Measurements from ENCODE around the gene TAS2R60.

The TAS2R60 gene

DNA sequence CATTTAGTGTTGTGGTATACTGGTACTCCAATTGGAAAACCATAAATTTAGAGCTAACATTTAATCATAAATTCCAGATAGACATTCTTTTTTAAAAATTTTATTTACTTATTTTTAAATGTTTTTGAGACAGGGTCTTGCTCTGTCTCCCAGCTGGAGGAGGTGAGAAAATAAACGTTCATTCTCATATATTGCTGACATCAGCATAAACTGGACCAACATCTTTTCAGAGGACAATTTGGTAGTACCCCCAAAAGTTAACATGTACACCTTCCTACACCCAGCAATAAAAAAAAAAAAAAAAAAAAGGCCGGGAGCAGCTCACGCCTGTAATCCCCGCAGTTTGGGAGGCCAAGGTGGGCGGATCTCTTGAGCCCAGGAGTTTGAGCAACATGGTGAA, 5.2 kb downstream of the TAS2R60 start:
- H3K4me3 ChIP-seq (replicated peaks; ENCODE audit: low read depth, low read length) = no peak overlapping the region
- no peak for DNase-seq (ENCODE audit: low read depth)
- TF ChIP-seq CTCF (IDR thresholded peaks at IDR 0.05; ENCODE audit: low read length, missing control alignments) = no peak

GRCh38 chr7:143449793-143450192, 6.5 kb downstream of the TAS2R60 start:
- no peak for TF ChIP-seq CTCF (IDR thresholded peaks at IDR 0.05; ENCODE audit: low read length, missing control alignments)
- DNase-seq (ENCODE audit: low read depth) = no peak
- H3K4me3 ChIP-seq (replicated peaks; ENCODE audit: low read depth, low read length) = no peak overlapping the region

- no peak overlapping the region for H3K4me3 ChIP-seq (replicated peaks; ENCODE audit: low read depth, low read length)
- TF ChIP-seq CTCF (IDR thresholded peaks at IDR 0.05; ENCODE audit: low read length, missing control alignments) = no peak
Measured at GRCh38 chr7:143451122-143451521, 7.9 kb downstream of the TAS2R60 start.

DNA sequence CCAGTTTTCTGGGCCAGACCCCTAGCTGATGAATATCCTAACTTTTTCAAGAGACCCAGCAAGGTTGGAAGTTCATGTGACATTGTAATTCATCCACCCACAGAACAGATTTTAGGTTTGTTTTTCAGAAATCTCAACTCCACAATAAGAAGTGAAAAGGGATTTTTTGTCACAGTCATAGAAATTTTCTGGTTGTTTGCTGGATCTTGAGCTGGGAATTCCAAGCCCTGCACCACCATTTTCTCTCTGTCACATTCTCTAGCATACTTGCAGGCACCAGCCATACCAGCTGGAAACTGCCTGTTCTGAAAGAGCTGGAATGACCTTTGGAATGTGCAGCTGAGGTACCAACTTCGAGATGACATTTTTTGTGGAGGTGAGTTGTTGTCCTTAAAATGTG, 8.5 kb downstream of the TAS2R60 start:
- no peak overlapping the region for H3K4me3 ChIP-seq (replicated peaks; ENCODE audit: low read depth, low read length)
- no peak for TF ChIP-seq CTCF (IDR thresholded peaks at IDR 0.05; ENCODE audit: low read length, missing control alignments)
- no peak for DNase-seq (ENCODE audit: low read depth)

More at GRCh38 chr7:143451122-143451521, 7.9 kb downstream of the TAS2R60 start:
- DNase-seq (ENCODE audit: low read depth) = no peak

DNA sequence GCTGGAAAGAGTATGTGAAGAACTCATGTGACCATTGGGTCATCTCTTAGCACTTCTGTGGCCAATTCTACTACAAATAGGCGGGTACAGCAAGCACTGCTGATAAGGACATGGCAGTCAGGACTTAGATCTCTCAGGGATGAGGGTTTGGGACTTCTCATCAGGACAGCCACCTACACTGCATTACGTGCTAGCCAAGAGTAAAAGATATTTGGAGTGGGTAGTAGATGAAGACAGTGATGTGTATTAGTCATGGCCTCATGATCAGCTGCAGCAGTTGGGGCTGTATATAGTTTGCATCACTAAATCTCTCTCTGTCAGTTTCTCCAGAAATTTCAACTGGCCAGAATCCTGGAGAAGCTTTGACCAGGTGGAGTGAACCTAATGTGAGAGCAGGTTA, 9.2 kb downstream of the TAS2R60 start:
- TF ChIP-seq CTCF (IDR thresholded peaks at IDR 0.05; ENCODE audit: low read length, missing control alignments) = no peak
- H3K4me3 ChIP-seq (replicated peaks; ENCODE audit: low read depth, low read length) = no peak overlapping the region
- DNase-seq (ENCODE audit: low read depth) = no peak

GRCh38 chr7:143454091-143454680, 10.9 kb downstream of the TAS2R60 start:
- no peak for TF ChIP-seq CTCF (IDR thresholded peaks at IDR 0.05; ENCODE audit: low read length, missing control alignments)
- no peak for DNase-seq (ENCODE audit: low read depth)
- no peak overlapping the region for H3K4me3 ChIP-seq (replicated peaks; ENCODE audit: low read depth, low read length)

GRCh38 chr7:143455491-143455890, 12.2 kb downstream of the TAS2R60 start:
- no peak overlapping the region for H3K4me3 ChIP-seq (replicated peaks; ENCODE audit: low read depth, low read length)
- no peak for DNase-seq (ENCODE audit: low read depth)
- TF ChIP-seq CTCF (IDR thresholded peaks at IDR 0.05; ENCODE audit: low read length, missing control alignments) = no peak

Measured in fibroblast of pulmonary artery (primary cell).